Measurements from ENCODE around the gene SH3D21.

- no peak for TF ChIP-seq CTCF (IDR thresholded peaks at IDR 0.05; ENCODE audit: insufficient read depth, low read length, poor library complexity, severe bottlenecking)
- TF ChIP-seq EZH2phosphoT487 (conservative IDR thresholded peaks at IDR 0.05; ENCODE audit: low read length) = no peak
These were observed 16.0 kb downstream of the SH3D21 start for GRCh38 chr1:36322041-36322785.

All from SU-DHL-6 (cell line).